HEK293T (cell line): Measurements from ENCODE around the gene ANK3.
A peak's percentile ranks its signal among the peaks of the same experiment; 100 is the strongest.
"Not testable (repeated sequence)": the region's sequence is repeated elsewhere in the genome, so short reads cannot be mapped to it uniquely, and the experiment has no call there.

Experiments used
- CTCF ChIA-PET: fragments of 350-600 bp; formaldehyde crosslinking; extraction: SDS; loops from one replicate; lab custom pipeline; 2021; ENCODE audit warnings: antibody characterized with exemption, inconsistent platforms; lab: Yijun Ruan, JAX
- POLR2A ChIA-PET: fragments of 350-600 bp; formaldehyde crosslinking; extraction: SDS; loops from one replicate; lab custom pipeline; 2020; ENCODE audit warnings: antibody characterized with exemption, inconsistent platforms; lab: Yijun Ruan, JAX
- DNase-seq: peaks from one replicate; pipeline ENCODE4 v3.0.0; 2012; ENCODE audit warnings: mixed read lengths; ENCODE audit errors: extremely low spot score
- ARNT ChIP-seq: fragments of 450-650 bp; IDR thresholded peaks from 2 replicates; pipeline ENCODE4 v1.6.1; 2017; ENCODE audit warnings: mild to moderate bottlenecking
- BHLHE40 ChIP-seq: fragments of 450-650 bp; IDR thresholded peaks from 2 replicates; pipeline ENCODE4 v1.6.1; 2016; ENCODE audit warnings: mild to moderate bottlenecking, moderate library complexity, borderline replicate concordance
- CTBP1 ChIP-seq: fragments of 450-650 bp; IDR thresholded peaks from 2 replicates; pipeline ENCODE4 v1.6.1; 2016; ENCODE audit warnings: borderline replicate concordance
- ELF4 ChIP-seq: fragments of 450-650 bp; IDR thresholded peaks from 2 replicates; pipeline ENCODE4 v1.6.1; 2017; ENCODE audit warnings: antibody characterized with exemption
- FOXA1 ChIP-seq: fragments of 450-650 bp; IDR thresholded peaks from 2 replicates; pipeline ENCODE4 v1.6.1; 2016; ENCODE audit warnings: mild to moderate bottlenecking
- FOXK2 ChIP-seq: fragments of 450-650 bp; IDR thresholded peaks from 2 replicates; pipeline ENCODE4 v1.6.1; 2016; ENCODE audit warnings: mild to moderate bottlenecking
- FOXM1 ChIP-seq: fragments of 450-650 bp; IDR thresholded peaks from 2 replicates; pipeline ENCODE4 v1.6.1; 2017; ENCODE audit warnings: mild to moderate bottlenecking, borderline replicate concordance
- HDGF ChIP-seq: fragments of 450-650 bp; IDR thresholded peaks from 2 replicates; pipeline ENCODE4 v1.6.1; 2017; ENCODE audit warnings: antibody characterized with exemption, borderline replicate concordance
- L3MBTL2 ChIP-seq: fragments of 450-650 bp; conservative IDR thresholded peaks from 2 replicates; pipeline ENCODE4 v1.6.1; 2016; ENCODE audit warnings: mild to moderate bottlenecking
- LEF1 ChIP-seq: fragments of 450-650 bp; IDR thresholded peaks from 2 replicates; pipeline ENCODE4 v1.6.1; 2017; ENCODE audit warnings: mild to moderate bottlenecking, borderline replicate concordance
- NFRKB ChIP-seq: fragments of 450-650 bp; IDR thresholded peaks from 2 replicates; pipeline ENCODE4 v1.6.1; 2016; ENCODE audit warnings: mild to moderate bottlenecking, moderate library complexity
- SP1 ChIP-seq: fragments of 450-650 bp; IDR thresholded peaks from 2 replicates; pipeline ENCODE4 v1.6.1; 2017
- SUZ12 ChIP-seq: fragments of 450-650 bp; IDR thresholded peaks from 2 replicates; pipeline ENCODE4 v1.6.1; 2016; ENCODE audit warnings: mild to moderate bottlenecking
- TARDBP ChIP-seq: fragments of 450-650 bp; IDR thresholded peaks from 2 replicates; pipeline ENCODE4 v1.6.1; 2016
- ZNF384 ChIP-seq: fragments of 450-650 bp; IDR thresholded peaks from 2 replicates; pipeline ENCODE4 v1.6.1; 2016
- TF ChIP-seq, protein P1 (sequence below): fragments of 450-650 bp; IDR thresholded peaks from 2 replicates; pipeline ENCODE4 v1.6.1; 2016

ANK3 gene

DNA sequence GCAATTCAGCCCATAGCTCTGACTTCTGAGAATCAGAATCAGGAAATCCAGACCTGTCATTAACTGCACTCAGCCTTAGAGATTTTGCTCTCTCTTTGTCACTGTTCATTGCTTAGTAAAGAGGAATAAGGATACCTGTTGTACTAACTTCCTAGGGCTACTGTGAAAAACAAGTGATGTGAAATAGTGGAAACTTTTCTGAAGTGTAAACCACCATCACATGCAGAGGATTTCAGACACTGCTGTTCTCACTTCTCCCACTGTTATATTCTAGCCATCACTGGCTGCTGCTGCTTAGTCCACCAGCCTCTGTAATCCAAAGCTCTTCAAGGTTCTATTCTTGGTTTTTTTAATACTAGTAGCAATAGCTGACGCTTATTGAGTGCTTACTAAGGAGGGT is 353.7 kb downstream of the ANK3 start:
- CTCF ChIA-PET = no interaction called here
- no peak for DNase-seq
- POLR2A ChIA-PET = no interaction called here
- no peak for TF ChIP-seq HDGF
- TF ChIP-seq FOXA1 = no peak
- TF ChIP-seq BHLHE40 = no peak
- no peak for TF ChIP-seq CTBP1
- no peak for TF ChIP-seq FOXM1
- no peak for TF ChIP-seq TARDBP
- no peak for TF ChIP-seq FOXK2
- no peak for TF ChIP-seq ARNT
- TF ChIP-seq SUZ12 = no peak
- TF ChIP-seq L3MBTL2 = no peak
- TF ChIP-seq, protein P1, sequence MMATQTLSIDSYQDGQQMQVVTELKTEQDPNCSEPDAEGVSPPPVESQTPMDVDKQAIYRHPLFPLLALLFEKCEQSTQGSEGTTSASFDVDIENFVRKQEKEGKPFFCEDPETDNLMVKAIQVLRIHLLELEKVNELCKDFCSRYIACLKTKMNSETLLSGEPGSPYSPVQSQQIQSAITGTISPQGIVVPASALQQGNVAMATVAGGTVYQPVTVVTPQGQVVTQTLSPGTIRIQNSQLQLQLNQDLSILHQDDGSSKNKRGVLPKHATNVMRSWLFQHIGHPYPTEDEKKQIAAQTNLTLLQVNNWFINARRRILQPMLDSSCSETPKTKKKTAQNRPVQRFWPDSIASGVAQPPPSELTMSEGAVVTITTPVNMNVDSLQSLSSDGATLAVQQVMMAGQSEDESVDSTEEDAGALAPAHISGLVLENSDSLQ = no peak
- TF ChIP-seq NFRKB = no peak

DNA sequence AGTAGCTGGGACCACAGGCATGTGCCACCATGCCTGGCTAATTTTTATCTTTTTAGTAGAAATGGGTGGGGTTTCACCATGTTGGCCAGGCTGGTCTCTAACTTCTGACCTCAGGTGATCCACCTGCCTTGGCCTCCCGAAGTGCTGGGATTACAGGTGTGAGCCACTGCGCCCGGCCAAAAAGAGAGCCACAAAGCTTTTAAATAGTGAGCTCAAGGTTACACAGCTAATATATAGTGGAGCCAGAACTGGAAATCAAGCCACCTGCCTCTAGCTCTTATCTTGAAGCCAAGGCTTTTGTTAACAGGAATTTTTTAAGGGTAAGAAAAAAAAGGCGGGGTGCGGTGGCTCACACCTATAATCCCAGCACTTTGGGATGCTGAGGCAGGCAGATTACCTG is 354.3 kb downstream of the ANK3 start:
- CTCF ChIA-PET, DNase-seq, POLR2A ChIA-PET: not testable (repeated sequence)

DNA sequence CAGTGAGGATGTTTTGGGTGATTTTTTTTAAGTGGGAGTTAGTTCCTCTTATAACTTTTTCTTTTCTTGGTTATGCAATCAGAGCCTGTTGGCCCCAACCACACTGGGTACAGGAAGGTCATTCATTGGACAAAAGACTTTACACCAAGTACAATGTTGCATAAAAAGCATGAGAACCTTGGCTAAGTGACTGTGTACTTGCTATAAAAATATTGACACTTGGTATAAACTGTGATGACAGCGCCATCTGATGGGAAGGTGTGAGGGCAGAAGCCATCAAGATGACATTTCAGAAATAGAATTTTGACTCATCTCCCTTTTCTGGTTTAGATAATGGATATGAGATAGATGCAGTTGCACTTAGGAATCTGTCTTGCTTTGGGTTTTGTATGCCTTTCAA is 357.0 kb downstream of the ANK3 start:
- peak; percentile 32 for DNase-seq
- TF ChIP-seq, protein P1 = peak; percentile 32; the same call in 1 of the 2 replicates
- no peak for TF ChIP-seq FOXA1
- ChIA-PET CTCF (no interaction called here), POLR2A (no interaction called here)

DNA sequence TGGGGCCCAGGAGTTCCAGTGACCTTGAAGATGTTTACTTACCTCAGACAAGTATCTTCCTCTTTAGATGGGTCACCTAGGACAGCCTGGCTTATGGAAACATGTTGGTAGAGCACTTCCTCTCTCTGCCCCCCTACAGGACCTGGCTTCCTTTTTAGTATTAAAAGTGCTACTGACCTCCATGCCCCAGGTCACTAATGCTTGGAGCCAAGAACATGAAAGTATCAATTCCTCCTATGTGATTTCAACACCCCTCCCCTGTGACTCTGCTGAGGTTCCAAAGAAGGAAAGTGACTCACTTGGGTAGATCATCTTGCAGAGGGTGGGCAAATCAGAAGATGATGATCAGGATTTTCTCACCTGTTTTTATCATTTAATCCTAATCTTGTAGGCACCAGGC is 358.0 kb downstream of the ANK3 start:
- ChIA-PET POLR2A (no interaction called here), CTCF (interaction anchor here (0.8 kb wide), 1 partner anchor 135 kb away, joined by 3 read pairs; no protein-coding TSS in a partner anchor)

DNA sequence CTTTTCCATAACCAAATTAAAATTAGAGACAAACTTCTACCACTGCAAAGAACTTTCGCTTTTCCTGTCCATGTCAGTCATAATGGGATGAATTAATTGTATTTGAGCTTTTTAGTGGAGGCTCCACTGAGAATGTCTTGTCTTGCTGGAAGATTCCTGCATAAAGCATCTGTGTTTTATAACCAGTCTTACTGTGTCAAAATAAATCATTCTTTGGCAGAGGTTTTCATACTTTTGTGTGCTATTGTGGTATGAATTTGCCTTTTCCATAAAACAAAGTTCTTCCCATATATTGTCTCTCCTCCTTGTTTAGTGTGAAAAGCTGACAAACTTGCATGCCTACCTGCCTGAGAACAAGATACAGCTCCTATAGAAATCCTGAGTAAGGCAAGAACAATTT is 358.5 kb downstream of the ANK3 start:
- TF ChIP-seq, protein P1 = no peak
- no peak for TF ChIP-seq FOXA1
- no peak for TF ChIP-seq FOXK2
- TF ChIP-seq ZNF384 = no peak
- no peak for TF ChIP-seq SP1
- no peak for TF ChIP-seq FOXM1
- TF ChIP-seq SUZ12 = no peak
- TF ChIP-seq TARDBP = no peak
- TF ChIP-seq ARNT = no peak
- TF ChIP-seq BHLHE40 = no peak
- no peak for TF ChIP-seq L3MBTL2
- CTCF ChIA-PET = no interaction called here
- DNase-seq = no peak
- POLR2A ChIA-PET = no interaction called here

More for the DNA sequence above, 358.0 kb downstream of the ANK3 start:
- DNase-seq = no peak
- TF ChIP-seq SUZ12 = no peak
- no peak for TF ChIP-seq HDGF
- no peak for TF ChIP-seq FOXK2
- TF ChIP-seq ELF4 = no peak
- TF ChIP-seq FOXA1 = no peak
- no peak for TF ChIP-seq LEF1
- no peak for TF ChIP-seq CTBP1
- no peak for TF ChIP-seq TARDBP
- no peak for TF ChIP-seq NFRKB

DNA sequence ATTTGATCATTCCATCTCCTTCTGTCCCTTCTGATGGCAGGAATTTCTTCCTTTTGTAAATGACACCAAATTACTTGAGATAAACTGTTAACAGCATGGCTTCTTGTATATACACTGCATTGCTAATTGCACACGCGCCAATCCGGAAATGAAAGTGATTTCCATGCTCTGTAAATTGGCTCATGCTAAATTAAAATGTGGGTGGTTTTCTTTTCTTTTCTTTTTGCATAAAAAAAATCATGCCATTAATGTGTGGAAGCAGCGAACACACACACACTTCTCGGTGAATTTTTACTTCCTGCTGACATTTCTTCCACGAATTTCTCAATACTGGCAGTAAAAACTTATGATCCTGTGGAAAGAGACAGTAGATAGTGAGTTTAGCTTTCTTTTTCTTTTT is 360.2 kb downstream of the ANK3 start:
- DNase-seq = no peak
- CTCF ChIA-PET = interaction anchor here (0.7 kb wide), 1 partner anchor 154 kb away, joined by 3 read pairs; no protein-coding TSS in a partner anchor
- TF ChIP-seq L3MBTL2 (no peak), FOXA1 (no peak), TARDBP (no peak), CTBP1 (no peak), LEF1 (no peak), ARNT (no peak), SUZ12 (no peak), NFRKB (no peak), ELF4 (no peak), HDGF (no peak), SP1 (no peak), FOXM1 (no peak), ZNF384 (no peak), BHLHE40 (no peak), FOXK2 (no peak)
- TF ChIP-seq, protein P1 = no peak
- POLR2A ChIA-PET = no interaction called here

DNA sequence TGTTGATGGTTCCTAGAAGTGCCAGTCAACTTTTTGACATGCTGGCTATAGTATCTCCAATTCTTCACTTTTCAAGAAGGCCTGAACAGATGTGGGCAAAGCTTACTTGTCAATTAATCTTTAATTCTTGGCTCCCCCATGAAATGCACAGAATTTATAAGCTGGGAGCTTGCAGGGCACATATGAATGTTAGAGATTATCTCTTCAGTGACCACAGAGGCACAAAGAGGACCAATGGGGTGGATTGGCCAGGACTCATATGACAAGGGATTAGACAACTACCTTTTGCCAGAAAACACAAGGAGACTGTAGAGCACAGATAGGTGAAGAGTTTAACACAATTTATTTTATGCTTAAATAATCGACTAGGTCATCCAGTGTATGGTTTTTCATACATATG is 361.6 kb downstream of the ANK3 start:
- DNase-seq = no peak
- TF ChIP-seq FOXK2 (no peak), FOXA1 (no peak), ARNT (no peak), SUZ12 (no peak), L3MBTL2 (no peak), TARDBP (no peak), FOXM1 (no peak), CTBP1 (no peak), ZNF384 (no peak), BHLHE40 (no peak), SP1 (no peak), ELF4 (no peak)
- TF ChIP-seq, protein P1 = no peak
- ChIA-PET POLR2A (no interaction called here), CTCF (interaction anchor here (1.0 kb wide), 1 partner anchor 163 kb away, joined by 4 read pairs; no protein-coding TSS in a partner anchor)
